K562 (cell line): Measurements from ENCODE around the gene COLEC12. TPM values are rescaled to one million over a fixed set of nuclear protein-coding genes. Genes with fewer than 3 reads are reported as not detected.

Experiments
- CTBP1 ChIP-seq: fragments of 450-650 bp; IDR thresholded peaks from 2 replicates; pipeline ENCODE4 v1.6.1; 2016; ENCODE audit warnings: borderline replicate concordance
- CXXC5 ChIP-seq: fragments of 250-450 bp; sonication (Bioruptor Pico); IDR thresholded peaks from 2 replicates; pipeline ENCODE4 v1.8.0; 2022; ENCODE audit warnings: inconsistent platforms, mild to moderate bottlenecking, moderate library complexity
- DMBX1 ChIP-seq: fragments of 250-450 bp; sonication (Bioruptor Pico); IDR thresholded peaks from 2 replicates; pipeline ENCODE4 v1.8.0; 2022; ENCODE audit warnings: inconsistent platforms, mild to moderate bottlenecking, moderate library complexity, borderline replicate concordance
- MAFK ChIP-seq: IDR thresholded peaks from 2 replicates; pipeline ENCODE4 v1.6.1; 2011; ENCODE audit warnings: low read length, improper control_type of control experiment
- MYC ChIP-seq, 2 experiments: fragments of 250-450 bp in 1 of 2; sonication (Bioruptor Pico) in 1 of 2; IDR thresholded peaks; 2 replicates each; pipeline versions ENCODE4 v1.5.1 to v1.6.1; 2012 to 2021; ENCODE audit warnings: low read depth in 2 of 2, borderline replicate concordance in 1 of 2, improper control_type of control experiment in 1 of 2, low read length in 1 of 2, mild to moderate bottlenecking in 1 of 2, moderate library complexity in 1 of 2
- PTTG1 ChIP-seq: fragments of 450-650 bp; IDR thresholded peaks from 2 replicates; pipeline ENCODE4 v1.6.1; 2016; ENCODE audit warnings: low read depth, mild to moderate bottlenecking, missing genetic modification characterization, missing compliant biosample characterization
- PURB ChIP-seq: sonication (generic); formaldehyde crosslinking; IDR thresholded peaks from 2 replicates; pipeline ENCODE4 v1.9.0; 2021; ENCODE audit warnings: low read depth, mild to moderate bottlenecking, missing genetic modification reagents
- RAD51 ChIP-seq: fragments of 450-650 bp; IDR thresholded peaks from 2 replicates; pipeline ENCODE4 v1.7.1; 2016; ENCODE audit warnings: low read depth, mild to moderate bottlenecking, borderline replicate concordance
- RB1 ChIP-seq: fragments of 450-650 bp; IDR thresholded peaks from 2 replicates; pipeline ENCODE4 v1.6.1; 2017; ENCODE audit warnings: low read depth, mild to moderate bottlenecking
- TEAD4 ChIP-seq, 2 experiments: sonication (generic) in 1 of 2; formaldehyde crosslinking in 1 of 2; IDR thresholded peaks; 2 replicates each; pipeline versions ENCODE4 v1.6.1 to v1.8.0; 2012 to 2022; ENCODE audit warnings: borderline replicate concordance in 1 of 2, inconsistent platforms in 1 of 2, low read length in 1 of 2, mild to moderate bottlenecking in 1 of 2, missing genetic modification reagents in 1 of 2
- TRIM24 ChIP-seq, 2 experiments: fragments of 450-650 bp; IDR thresholded peaks; 2 replicates each; pipeline ENCODE4 v1.6.1; 2016
- ZBTB17 ChIP-seq: fragments of 450-650 bp; formaldehyde crosslinking; IDR thresholded peaks from 2 replicates; pipeline ENCODE4 v1.4.0; 2020; ENCODE audit warnings: mild to moderate bottlenecking
- ZNF197 ChIP-seq: fragments of 200-800 bp; sonication (Bioruptor generic); IDR thresholded peaks from 2 replicates; pipeline ENCODE4 v1.6.1; 2016; ENCODE audit warnings: low read depth, missing genetic modification characterization, missing compliant biosample characterization
- ZNF232 ChIP-seq: sonication (generic); formaldehyde crosslinking; IDR thresholded peaks from 2 replicates; pipeline ENCODE4 v1.8.0; 2022; ENCODE audit warnings: mild to moderate bottlenecking, missing genetic modification reagents
- ZNF57 ChIP-seq: fragments of 450-650 bp; formaldehyde crosslinking; IDR thresholded peaks from 2 replicates; pipeline ENCODE4 v1.4.0; 2020; ENCODE audit warnings: mild to moderate bottlenecking, moderate library complexity
- polyA plus RNA-seq, 8 experiments: library from polyadenylated mRNA; depleted of rRNA in 4 of 8; stranded (reverse) in 5 of 8; unstranded in 3 of 8; fragments of >200 nt; fragmentation: Nextera tagmentation in 2 of 8; fragmentation: Illumina TruSeq in 1 of 8; extraction: Ambion mirVana in 2 of 8; extraction: Trizol in 1 of 8; gene quantifications; 2 replicates each; pipeline versions ENCODE4 v1.2.1 to v1.2.3, GENCODE V29; 2011 to 2014; ENCODE audit warnings: inconsistent platforms in 1 of 8, missing spikeins in 1 of 8
- total RNA-seq, 7 experiments: library from RNA; depleted of rRNA in 6 of 7; stranded (reverse); fragments of >200 nt in 6 of 7; fragmentation: Illumina TruSeq in 2 of 7; extraction: Trizol in 2 of 7; gene quantifications; 2 replicates each; pipeline versions ENCODE4 v1.2.1 to v1.2.3, GENCODE V29; 2011 to 2021; ENCODE audit warnings: low replicate concordance in 1 of 7
- TF ChIP-seq, protein P1 (sequence below): sonication (generic); formaldehyde crosslinking; IDR thresholded peaks from 2 replicates; pipeline ENCODE4 v1.9.0; 2022; ENCODE audit warnings: mild to moderate bottlenecking, missing genetic modification reagents
- TF ChIP-seq, protein P2 (sequence below): fragments of 450-650 bp; IDR thresholded peaks from 2 replicates; pipeline ENCODE4 v1.6.1; 2016; ENCODE audit warnings: borderline replicate concordance
- TF ChIP-seq, protein P3 (sequence below): sonication (generic); formaldehyde crosslinking; IDR thresholded peaks from 2 replicates; pipeline ENCODE4 v1.9.0; 2022; ENCODE audit warnings: mild to moderate bottlenecking, missing genetic modification reagents
- TF ChIP-seq, protein P4 (sequence below): fragments of 450-650 bp; IDR thresholded peaks from 2 replicates; pipeline ENCODE4 v1.6.1; 2016; ENCODE audit warnings: low read depth, mild to moderate bottlenecking, moderate library complexity
- TF ChIP-seq, protein P5 (sequence below): fragments of 450-650 bp; IDR thresholded peaks from 2 replicates; pipeline ENCODE4 v1.6.1; 2014; ENCODE audit warnings: low read depth, mild to moderate bottlenecking, moderate library complexity, borderline replicate concordance

The COLEC12 gene
- total and polyA plus RNA-seq, 9 of the 15 experiments (the other 6 are each of a cell fraction or from before 2014, with no cell fraction given) = 0.04 TPM; not detected in 8

DNA sequence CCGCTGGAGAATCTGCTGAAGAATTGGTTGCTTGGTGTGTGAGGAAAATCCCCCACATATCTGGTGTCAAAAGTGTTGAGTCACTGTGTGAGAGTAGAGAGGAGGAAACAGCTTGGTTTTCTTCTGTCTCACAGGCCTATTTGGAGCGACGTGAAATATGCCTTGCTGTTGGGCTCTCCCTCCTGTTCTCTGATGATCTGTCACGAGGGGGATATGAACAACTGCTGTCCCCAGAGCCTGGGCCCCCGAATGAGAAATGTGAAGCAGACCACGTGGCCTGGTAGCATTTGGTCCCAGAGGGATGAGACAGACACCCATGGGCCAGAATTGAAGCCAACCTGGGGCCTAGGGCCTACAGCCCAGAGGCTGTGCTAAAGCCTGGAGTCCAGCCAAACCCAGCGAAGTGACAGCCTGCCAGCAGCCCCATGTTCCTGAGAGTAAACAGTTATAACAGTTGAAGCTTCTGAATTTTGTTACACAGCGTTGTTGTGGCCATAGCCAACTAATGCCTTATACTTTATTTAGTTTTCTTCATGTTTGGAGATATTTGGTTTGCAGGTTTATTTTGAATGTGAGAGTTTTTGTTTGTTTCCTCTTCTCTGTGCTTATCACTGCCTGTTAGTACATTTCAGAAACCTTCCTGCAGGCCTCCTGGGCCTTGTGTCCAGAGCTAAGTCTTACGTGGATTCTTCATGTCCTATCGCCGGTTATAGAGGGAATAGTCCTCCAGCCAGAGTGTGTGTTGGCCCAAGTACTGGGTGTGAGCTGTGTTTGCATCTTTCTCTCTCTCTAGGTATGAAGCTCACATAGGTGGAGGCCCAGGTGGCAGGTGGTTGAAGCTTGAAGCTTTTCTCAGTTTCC, 18.7 kb upstream of the COLEC12 start (continued):
- TF ChIP-seq, protein P1, sequence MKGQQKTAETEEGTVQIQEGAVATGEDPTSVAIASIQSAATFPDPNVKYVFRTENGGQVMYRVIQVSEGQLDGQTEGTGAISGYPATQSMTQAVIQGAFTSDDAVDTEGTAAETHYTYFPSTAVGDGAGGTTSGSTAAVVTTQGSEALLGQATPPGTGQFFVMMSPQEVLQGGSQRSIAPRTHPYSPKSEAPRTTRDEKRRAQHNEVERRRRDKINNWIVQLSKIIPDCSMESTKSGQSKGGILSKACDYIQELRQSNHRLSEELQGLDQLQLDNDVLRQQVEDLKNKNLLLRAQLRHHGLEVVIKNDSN = peak; percentile 51
- TF ChIP-seq PURB (CRISPR knock-in tag) (no peak), ZNF57 (CRISPR knock-in tag) (0 out of 2 replicates have a peak, but pooled peaks have one; percentile 71), TRIM24 (IDR thresholded peaks at IDR 0.05) (peak; percentile 78 to 88), ZBTB17 (CRISPR knock-in tag) (peak; percentile 73), ZNF232 (peak; percentile 43; the same call in 1 of the 2 replicates), DMBX1 (CRISPR knock-in tag) (peak; percentile 89), RB1 (0 out of 2 replicates have a peak, but pooled peaks have one; percentile 15), RAD51 (peak; percentile 47; the same call in 1 of the 2 replicates), ZNF197 (CRISPR knock-in tag) (peak; percentile 81; the same call in 1 of the 2 replicates), CTBP1 (peak; percentile 22; the same call in 1 of the 2 replicates), MAFK (peak; percentile 81), PTTG1 (peak; percentile 33; the same call in 1 of the 2 replicates), TEAD4 (IDR thresholded peaks at IDR 0.05; ENCODE audit: low read length) (no peak), TEAD4 (CRISPR knock-in tag; IDR thresholded peaks at IDR 0.05; ENCODE audit: borderline replicate concordance) (no peak), MYC (IDR thresholded peaks at IDR 0.05; ENCODE audit: low read depth, low read length) (peak; percentile 50), MYC (CRISPR knock-in tag; IDR thresholded peaks at IDR 0.05; ENCODE audit: borderline replicate concordance, low read depth) (no peak), CXXC5 (CRISPR knock-in tag) (peak; percentile 48)
- TF ChIP-seq, protein P2, sequence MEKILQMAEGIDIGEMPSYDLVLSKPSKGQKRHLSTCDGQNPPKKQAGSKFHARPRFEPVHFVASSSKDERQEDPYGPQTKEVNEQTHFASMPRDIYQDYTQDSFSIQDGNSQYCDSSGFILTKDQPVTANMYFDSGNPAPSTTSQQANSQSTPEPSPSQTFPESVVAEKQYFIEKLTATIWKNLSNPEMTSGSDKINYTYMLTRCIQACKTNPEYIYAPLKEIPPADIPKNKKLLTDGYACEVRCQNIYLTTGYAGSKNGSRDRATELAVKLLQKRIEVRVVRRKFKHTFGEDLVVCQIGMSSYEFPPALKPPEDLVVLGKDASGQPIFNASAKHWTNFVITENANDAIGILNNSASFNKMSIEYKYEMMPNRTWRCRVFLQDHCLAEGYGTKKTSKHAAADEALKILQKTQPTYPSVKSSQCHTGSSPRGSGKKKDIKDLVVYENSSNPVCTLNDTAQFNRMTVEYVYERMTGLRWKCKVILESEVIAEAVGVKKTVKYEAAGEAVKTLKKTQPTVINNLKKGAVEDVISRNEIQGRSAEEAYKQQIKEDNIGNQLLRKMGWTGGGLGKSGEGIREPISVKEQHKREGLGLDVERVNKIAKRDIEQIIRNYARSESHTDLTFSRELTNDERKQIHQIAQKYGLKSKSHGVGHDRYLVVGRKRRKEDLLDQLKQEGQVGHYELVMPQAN = peak; percentile 20; the same call in 1 of the 2 replicates
- TF ChIP-seq, protein P3, sequence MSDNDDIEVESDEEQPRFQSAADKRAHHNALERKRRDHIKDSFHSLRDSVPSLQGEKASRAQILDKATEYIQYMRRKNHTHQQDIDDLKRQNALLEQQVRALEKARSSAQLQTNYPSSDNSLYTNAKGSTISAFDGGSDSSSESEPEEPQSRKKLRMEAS (CRISPR knock-in tag) = peak; percentile 73
- TF ChIP-seq, protein P4, sequence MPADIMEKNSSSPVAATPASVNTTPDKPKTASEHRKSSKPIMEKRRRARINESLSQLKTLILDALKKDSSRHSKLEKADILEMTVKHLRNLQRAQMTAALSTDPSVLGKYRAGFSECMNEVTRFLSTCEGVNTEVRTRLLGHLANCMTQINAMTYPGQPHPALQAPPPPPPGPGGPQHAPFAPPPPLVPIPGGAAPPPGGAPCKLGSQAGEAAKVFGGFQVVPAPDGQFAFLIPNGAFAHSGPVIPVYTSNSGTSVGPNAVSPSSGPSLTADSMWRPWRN = no peak
- TF ChIP-seq, protein P5, sequence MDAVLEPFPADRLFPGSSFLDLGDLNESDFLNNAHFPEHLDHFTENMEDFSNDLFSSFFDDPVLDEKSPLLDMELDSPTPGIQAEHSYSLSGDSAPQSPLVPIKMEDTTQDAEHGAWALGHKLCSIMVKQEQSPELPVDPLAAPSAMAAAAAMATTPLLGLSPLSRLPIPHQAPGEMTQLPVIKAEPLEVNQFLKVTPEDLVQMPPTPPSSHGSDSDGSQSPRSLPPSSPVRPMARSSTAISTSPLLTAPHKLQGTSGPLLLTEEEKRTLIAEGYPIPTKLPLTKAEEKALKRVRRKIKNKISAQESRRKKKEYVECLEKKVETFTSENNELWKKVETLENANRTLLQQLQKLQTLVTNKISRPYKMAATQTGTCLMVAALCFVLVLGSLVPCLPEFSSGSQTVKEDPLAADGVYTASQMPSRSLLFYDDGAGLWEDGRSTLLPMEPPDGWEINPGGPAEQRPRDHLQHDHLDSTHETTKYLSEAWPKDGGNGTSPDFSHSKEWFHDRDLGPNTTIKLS = peak; percentile 35; the same call in 1 of the 2 replicates
